GM21723 (cell line): ENCODE data around the gene TGFB1.
"Not testable (repeated sequence)": the region's sequence is repeated elsewhere in the genome, so short reads cannot be mapped to it uniquely, and the experiment has no call there.

Source experiments
- ATAC-seq: cut with Tn5 transposase; IDR thresholded peaks from one replicate; pipeline ENCODE4 v1.9.1; 2021; ENCODE audit warnings: mild to moderate bottlenecking, moderate library complexity; ENCODE audit not compliant: unreplicated experiment

TGFB1 gene

GRCh38 chr19:41346916-41347315 is 6.8 kb downstream of the TGFB1 start:
- not testable (repeated sequence) for ATAC-seq

DNA sequence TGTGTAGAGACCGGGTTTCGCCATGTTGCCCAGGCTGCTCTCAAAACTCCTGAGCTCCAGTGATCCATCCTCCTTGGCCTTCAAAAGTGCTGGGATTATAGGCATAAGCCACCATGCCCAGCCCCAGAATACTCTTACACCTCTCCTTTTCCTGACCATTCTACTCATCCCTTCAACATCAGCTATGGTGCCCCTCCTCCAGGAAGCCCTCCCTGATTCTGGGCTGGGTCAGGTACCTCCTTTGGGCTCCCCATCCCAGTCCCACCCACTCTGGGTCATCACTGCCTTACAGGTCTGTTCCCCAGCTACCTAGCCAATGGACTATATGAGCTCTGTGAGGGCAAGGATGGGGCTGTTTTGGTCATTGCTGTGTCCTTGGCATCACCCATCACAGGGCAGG is 9.6 kb downstream of the TGFB1 start:
- ATAC-seq = no peak

DNA sequence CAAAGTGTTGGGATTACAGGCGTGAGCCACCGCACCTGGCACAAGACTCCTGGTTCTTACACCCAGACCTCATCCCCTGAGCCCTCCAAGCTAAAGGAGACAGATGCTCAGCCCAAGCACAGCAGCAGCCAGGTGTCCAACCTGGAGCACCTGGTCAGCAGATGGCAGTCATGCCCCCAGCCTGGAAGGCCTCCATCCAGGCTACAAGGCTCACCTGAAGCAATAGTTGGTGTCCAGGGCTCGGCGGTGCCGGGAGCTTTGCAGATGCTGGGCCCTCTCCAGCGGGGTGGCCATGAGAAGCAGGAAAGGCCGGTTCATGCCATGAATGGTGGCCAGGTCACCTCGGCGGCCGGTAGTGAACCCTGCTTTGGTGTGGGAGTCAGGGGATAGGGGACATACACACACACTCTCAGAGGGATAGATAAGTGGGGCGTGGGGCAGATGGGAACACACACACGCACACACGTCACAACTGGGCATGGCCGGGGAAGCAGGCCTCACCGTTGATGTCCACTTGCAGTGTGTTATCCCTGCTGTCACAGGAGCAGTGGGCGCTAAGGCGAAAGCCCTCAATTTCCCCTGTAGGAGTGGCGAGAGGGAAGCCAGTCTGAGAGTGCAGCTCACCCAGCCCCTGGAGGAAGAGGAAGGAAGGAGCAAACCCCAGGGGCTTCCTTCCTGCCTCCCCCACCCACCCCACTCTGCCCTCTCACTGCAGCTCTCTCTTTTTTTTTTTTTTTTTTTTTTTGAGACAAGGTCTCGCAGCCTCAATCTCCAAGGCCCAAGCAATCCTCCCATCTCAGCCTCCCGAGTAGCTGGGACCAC is 11.8 kb downstream of the TGFB1 start:
- ATAC-seq = no peak

DNA sequence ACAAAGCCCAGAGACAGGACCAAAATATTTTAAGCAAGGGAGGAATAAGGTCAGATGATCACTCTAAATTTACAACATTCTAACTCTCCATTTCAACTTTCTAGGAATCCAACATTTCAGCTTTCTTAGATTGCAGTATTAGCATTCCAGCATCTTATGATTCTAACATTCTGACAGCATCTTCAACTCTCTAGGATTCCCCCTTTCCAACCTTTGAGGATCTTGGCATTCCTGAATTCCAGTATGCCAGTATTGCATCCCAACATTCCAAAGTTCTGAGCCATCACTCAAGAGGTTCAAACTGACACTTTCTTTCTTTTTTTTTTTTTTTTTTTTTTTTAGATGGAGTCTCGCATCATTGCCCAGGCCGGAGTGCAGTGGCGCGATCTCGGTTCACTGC is 13.8 kb downstream of the TGFB1 start:
- no peak for ATAC-seq

- ATAC-seq = no peak
Observed at GRCh38 chr19:41335467-41335866, 18.3 kb downstream of the TGFB1 start.

DNA sequence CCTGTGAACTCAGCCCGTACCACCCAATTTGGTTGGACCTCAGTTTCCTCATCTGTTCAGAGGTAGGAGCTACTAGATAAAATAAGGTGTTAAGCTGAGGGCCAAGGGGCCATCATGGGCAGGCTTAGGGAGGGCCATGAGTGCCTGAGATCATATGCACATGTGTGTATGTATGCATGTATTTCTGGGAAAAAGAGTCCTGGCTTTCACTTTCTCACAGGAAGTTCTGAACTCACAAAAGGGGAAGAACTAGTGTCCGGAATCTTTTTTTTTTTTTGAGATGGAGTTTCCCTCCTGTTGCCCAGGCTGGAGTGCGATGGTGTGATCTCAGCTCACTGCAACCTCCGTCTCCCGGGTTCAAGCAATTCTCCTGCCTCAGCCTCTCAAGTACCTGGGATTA is 18.9 kb downstream of the TGFB1 start:
- no peak for ATAC-seq

DNA sequence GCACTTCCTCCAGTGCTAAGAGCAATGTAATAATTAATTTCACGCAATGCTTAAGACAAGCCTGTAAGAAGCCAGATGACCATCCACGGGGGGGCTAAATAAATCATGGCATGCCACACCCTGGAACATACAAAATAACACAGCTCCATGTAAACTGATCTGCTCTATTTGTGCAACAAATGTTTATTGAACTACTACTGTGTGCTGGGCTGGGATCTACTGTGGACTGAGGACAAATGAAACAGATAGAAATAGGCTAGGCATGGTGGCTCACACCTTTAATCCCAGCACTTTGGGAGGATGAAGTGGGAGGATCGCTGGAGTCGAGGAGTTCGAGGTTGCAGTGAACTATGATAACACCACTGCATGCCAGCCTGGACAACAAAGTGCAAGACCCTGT is 21.3 kb downstream of the TGFB1 start:
- ATAC-seq = no peak

GRCh38 chr19:41332000-41332399 is 21.7 kb downstream of the TGFB1 start:
- ATAC-seq = no peak

DNA sequence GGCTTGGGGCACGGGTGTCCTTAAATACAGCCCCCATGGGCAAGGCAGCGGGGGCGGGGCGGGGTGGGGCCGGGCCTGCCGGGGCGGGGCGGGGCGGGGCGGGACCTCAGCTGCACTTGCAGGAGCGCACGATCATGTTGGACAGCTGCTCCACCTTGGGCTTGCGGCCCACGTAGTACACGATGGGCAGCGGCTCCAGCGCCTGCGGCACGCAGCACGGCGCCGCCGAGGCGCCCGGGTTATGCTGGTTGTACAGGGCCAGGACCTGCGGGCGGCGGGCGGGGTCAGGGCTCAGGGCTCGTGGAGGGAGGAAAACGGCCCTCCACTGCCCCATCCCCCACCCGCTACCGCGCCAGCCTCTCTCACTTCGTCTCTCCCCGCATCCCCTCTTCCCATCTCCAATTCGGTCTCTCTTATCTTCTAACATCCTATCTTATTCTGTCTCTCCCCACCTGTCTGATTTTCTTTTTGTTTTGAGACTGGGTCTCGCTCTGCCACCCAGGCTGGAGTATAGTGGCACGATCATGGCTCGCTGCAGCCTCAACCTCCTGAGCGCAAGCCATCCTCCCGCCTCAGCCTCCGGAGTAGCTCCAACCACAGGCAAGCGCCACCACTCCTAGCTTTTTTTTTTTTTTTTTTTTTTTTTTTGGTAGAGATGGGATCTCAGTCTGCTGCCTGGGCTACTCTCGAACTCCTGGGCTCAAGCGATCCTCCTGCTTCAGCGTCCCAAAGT is 22.6 kb downstream of the TGFB1 start:
- ATAC-seq = no peak

- no peak for ATAC-seq
Observed at GRCh38 chr19:41330481-41330880, 23.2 kb downstream of the TGFB1 start.

DNA sequence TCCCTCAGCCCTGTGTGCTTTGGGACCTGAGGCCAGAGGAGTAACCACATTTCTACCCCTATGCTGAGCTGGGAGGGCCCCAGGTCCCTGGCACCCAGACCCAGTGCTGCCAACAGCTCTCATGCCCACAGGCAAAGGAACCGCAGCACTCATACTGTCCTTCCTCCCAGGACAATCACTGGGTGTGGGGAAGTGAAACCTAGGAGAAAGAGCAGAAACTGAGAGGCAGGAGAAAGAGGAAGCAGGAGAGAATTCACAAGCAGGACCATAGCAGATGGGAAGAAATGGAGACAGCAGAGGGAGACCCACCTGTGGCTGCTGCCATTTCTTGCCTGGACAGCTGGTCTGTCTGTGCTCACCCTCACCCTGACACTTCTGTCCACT is 24.9 kb downstream of the TGFB1 start:
- no peak for ATAC-seq

GRCh38 chr19:41328157-41328841 is 25.4 kb downstream of the TGFB1 start:
- ATAC-seq = peak; percentile 17

DNA sequence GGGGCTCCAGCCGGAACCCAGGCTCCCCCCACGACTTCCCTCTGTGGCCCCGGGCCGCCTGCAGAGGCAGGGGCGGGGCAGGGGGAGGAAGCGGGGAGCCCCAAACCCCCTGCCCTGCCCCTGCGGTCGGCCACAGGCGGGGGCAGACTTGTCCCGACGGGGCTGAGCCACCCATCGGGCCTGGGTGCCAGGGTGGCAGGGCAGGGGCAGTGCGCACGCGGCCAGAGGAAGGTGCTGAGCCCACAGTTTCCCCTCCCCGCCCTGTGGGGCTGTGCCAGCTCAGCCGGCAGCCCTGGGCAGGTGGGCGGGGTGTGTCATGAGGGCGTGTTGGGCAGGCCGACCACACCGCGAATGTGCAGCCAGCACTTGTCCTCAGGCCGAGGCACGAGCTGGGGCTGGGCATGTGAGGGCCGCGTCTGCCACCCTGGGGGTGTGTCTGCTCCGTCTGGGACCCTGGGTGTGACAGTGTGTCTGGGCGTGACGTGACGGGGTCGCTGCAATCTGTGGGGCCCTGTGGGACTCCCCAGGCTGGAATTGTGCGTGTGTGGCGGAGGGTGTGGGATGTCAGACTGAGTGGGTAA is 26.1 kb downstream of the TGFB1 start:
- ATAC-seq = peak; percentile 45

GRCh38 chr19:41327076-41327575 is 26.6 kb downstream of the TGFB1 start:
- no peak for ATAC-seq

DNA sequence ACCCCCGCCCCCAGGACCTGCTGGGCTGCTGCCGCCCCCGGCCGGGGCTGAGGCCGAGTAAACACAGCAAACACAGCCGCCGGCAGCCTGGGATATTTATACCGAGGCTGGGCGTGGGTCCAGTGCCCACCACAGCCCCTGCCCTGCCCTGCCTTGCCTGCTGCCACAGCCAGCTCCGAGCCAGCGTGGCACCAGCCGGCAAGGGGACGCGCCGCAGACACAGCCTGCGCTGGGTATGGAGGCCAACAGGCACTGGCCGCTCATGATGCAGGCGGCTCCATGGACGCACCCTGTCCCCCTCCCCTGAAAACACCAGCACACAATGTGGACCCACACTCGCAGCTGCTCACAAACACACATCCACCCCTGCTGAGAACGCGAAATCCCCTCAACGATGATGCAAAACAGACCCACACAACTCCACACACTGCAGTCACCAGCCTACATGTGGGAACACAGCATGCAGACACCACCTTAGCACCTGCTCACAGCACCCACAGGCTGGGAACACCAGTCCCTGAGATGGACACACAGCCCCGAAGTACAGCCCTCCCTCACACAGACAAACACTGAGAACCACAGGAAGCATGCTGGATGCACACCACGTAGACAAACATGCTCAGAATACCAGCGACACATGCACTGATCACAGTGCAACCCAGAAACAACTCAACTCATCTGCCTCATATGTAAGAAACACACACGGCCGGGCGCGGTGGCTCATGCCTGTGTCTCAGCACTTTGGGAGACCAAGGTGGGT is 27.6 kb downstream of the TGFB1 start:
- no peak for ATAC-seq

DNA sequence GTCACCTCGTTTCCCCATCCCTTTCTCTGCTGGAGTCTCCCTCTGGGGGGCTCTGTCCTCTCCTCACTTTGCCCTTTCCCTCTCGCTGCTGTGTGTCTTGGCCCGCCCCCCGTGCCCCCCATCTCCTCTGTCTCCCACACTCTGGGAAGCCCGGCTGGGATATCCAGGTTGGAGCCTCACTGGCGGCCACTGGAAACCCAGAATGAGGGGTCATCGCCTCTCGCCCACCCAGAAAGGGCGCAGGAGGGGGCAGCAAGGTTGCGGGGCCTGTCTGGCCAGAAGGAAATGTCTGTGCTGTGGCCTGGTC is 28.1 kb downstream of the TGFB1 start:
- ATAC-seq = no peak

DNA sequence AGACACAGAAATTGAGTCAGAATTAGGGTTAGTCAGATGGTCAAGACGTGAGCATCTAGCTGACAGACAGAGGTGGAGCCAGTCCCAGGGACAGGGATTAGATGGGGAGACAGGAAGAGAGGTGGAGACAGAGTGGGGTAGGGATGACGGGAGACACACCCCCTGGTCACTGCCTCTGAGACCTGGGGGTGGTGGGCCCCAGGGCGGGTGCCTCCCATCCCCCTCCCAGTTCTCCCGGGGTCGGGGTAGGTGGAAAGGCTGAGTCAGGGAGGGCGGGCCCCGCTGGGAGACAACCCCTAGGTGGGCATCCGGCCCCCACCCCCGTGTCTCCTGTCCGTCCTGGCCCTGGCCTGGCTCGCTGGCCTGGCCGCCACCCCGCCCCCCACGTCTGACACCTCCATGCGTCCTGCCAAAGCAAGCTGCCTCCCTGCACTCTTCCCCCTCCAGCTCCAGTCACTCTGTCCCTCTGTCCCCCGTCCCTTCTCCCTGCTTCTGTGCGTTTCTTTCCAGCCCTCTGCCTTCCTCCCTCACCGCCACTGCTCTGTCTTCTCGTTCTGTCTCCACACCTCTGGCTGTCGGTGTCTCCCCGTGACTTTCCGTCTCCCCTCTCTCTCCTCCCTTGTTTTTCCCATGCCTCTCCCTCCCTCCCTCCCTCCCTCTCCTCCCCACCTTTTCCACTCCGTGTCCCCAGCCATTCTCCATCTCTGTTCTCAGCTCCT is 28.6 kb downstream of the TGFB1 start:
- no peak for ATAC-seq

- ATAC-seq = no peak
Observed at GRCh38 chr19:41324231-41324702, 29.5 kb downstream of the TGFB1 start.

- ATAC-seq = no peak
Observed at GRCh38 chr19:41323430-41324125, 30.1 kb downstream of the TGFB1 start.
